Femur (tissue), 1 donor: Measurements from ENCODE around the gene ACVR2B.

ENCODE experiments used
- DNase-seq: peaks from one replicate; pipeline ENCODE4 v3.0.0-alpha.2; 2017

Gene ACVR2B

DNA sequence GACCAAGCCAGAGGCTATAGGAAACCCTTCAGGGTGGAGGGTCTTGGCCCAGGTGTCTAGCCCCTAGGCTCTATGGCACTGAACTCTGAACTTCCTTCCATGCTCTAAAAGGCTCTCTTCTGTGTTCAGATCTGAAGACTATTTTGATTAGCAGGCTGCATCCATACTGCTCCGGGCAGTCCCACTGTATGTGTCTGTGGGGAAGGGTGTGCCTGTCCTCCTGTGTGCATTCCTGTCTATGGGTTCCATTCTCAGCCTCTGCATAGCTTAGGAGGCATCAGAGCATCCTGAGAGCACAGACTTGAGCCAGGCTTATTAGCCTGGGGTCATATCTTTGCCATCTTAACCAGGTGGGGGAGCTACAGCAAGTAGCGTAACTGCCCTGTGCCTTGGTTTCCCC, 80.5 kb downstream of the ACVR2B start:
- no peak for DNase-seq

DNA sequence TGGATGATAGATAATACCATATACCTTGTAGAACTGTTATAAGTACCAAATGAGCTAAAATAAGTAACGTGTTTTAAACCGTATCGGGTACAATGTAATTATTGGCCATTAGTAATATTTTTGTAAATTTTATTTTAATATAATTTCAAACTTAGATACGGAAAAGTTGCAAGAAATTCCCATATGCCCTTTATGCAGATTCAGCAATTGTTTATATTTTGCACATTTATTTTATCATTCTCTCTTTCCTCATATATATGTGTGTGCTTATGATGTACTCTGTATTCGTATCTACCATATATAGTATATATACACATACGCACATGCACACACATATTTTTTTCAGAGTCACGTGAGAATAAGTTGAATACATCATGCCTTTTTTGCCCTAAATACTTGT, 80.9 kb downstream of the ACVR2B start:
- DNase-seq, result no peak

DNA sequence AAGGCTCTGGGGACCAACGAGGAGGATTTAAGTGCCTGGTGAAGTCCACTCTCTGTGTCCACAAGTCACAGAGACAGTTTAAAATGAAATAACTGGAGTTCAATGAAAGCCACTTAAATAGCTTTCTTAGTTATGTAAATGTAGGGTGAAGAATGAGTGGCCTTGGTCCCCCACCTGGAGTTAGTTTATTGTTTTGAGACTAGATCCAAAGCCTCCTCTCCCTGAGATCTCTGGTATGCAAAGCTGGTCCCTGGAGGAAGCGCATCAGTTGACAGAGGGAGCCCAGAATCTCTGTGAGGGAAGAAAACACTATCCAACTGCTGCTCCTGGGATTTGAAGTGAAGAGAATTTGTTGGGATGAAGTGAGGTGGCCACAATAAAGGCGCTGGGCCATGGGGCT, 83.0 kb downstream of the ACVR2B start:
- no peak for DNase-seq

DNA sequence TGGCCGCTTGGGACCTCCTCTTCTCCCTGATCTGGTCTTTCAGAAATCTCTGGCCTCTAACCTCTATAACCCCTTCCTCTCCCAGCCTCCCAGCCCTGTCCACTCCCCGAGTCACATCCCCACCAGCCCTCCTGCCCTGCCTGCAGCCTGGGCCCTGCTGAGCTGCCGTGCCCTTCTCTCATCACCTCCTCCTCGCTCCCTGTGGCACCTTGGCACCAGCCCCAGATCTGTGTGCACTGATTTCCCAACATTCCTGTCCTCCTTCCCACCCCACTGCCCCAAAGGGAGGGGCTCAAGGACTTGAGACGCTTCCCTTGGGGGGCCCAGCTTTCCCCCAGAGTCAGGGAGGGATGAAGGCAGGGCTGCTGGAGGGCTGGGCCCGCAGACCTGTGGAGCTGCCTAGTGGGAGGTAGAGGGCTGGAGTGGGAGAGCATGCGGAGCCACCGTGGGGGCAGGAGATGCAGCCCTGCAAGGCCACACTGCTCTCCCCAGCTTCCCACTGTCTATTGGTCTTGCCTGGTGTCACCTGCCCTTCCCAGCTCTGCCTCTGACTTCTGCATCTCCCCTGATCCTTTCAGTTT, 85.2 kb downstream of the ACVR2B start:
- DNase-seq, result no peak

DNA sequence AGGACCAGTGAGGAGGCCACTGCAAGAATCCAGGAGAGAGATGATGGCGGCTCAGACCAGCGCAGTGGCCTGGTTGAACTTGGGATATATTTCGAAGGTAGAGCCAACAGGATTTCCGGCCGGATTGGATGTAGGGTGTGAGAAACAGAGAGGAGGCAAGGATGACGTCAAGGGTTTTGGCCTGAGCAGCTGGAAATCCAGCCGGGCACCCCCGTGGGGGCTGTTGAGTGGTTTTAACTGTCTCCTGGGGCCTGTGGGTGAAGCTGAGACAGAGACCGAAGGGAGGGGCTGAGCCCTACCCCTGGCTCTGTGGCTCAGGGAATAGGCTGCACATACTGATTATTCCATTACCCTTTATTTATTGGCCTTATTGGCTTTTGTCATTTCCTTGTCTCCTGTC, 88.1 kb downstream of the ACVR2B start:
- no peak for DNase-seq
